Activated naive CD4-positive, alpha-beta T cell treated with anti-CD3 and anti-CD28 coated beads, Interleukin-2, amount 50 U/mL, for 16 hours (primary cell): ENCODE data around the gene CREB5.

Experiments
- DNase-seq: peaks from one replicate; pipeline ENCODE4 v3.0.0-alpha.2; 2020

The CREB5 gene

DNA sequence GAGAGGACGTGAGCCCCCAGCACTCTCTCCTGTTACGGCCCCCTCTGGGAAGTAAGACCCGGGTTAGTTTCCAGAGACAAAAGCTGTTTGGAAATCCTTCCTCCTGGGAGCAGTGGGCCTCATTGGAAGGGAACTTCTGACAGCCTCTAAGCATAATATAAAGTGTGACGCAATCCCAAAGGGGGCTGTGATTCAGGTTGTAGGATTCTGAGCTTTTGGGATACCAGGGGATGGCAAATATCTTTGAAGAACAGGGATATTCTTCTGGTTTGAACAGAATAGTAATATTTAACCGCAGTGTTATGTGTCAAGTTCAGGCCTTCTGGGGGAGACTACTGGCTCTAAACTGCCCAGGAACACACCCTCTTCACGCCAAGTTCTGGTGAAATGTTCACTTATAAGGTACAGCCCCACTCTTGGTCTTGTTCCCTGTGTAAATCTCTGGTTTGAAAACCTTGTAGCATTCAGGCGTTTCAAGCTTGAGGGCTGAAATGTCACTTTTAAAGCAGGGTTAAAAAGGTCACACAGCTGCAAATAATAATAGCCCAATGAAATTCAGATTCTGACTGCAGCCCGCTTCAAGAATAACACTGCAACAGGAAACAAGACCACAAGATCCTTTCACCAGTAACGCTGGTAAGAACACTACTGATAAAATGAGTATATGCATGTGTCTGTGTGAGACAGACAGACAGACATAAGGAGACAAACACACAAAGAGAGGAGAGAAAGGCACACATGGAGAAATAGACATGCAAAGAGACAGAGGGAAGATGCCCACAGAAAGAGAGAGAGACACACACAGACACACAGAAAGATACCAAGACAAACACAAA lies 69.0 kb downstream of the CREB5 start:
- no peak for DNase-seq

DNA sequence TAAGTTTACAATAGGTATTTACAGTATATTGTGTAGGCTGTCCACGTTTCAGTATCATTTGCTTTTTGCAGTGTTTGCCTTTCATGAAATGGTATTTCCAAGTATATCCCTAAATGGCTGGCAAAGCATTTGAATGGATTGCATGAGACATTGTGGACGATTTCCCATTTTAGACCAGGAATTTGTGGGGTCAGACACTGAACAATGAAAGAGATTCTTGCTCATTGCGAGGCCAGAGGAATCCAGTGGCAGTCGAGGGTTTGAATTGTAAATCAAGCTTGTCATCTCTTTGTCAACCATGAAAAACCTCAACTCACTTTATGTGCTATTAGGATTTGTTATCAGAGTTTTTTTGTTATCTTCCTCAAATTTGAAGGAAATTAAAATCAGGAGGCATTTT lies 70.8 kb downstream of the CREB5 start:
- DNase-seq: no peak

DNA sequence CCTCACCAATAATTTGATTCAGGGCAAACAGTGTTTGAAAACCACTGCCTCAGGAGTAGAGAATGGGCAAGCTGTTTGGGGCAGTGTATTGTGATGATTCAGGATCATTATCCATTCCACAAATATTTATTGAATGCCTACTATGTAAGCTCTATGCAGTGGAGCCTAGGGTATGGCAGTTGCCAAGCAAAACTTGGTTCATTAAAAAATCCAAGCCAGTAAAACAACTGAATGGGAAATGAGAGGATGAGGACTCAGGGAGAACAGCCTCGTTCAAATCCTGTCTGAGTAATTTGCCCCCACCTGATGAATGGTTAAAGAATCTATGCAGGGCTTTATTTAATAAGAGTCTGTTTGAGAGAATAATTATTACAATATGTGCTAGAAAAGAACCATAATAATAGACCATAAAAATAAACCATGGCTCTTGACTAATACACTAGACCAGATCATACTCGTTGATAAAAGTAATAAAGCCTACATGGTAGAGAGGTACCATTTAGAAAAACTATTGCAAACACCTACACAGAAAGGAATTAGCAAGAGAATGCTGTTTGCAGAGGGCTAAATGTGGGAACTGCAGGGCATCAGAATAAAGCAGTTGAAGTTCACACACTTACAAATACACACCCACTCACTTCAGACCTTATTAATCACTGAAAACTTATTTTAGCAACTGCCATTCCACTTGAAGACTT lies 71.7 kb downstream of the CREB5 start:
- DNase-seq: no peak

DNA sequence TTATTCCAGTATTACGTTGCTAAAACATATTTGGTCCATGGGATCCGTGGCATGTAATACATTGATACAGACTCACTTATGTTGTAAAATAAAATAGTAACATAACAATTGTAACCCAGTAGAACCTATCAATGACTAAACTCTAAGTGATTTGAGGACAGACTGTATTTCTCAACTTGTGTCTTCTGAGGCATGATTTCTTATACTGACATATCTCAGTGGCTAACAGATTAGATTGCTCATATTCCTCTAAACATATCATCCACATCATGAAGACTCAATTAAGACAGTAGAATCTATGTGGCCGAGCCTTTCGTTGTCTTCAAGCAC lies 72.3 kb downstream of the CREB5 start:
- no peak for DNase-seq

DNA sequence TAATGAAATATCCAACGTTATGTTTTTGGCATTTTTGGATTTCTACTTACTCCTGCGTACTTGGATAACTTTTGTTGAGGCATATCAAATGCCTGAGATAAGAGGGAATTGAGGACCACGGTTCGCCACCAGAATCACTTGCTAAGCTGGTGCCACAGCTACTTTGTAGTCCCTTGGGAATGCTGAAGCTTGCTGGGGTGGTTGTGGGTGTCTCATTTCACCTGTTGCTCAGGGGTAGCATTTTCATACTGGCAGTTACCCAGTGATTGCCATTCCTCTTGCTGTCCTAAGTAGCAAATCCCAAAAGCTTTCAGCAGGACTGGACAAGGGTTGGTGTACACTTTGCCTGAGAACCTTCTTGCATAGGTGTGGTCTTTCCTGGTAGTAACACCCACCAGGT lies 75.2 kb downstream of the CREB5 start:
- no peak for DNase-seq

DNA sequence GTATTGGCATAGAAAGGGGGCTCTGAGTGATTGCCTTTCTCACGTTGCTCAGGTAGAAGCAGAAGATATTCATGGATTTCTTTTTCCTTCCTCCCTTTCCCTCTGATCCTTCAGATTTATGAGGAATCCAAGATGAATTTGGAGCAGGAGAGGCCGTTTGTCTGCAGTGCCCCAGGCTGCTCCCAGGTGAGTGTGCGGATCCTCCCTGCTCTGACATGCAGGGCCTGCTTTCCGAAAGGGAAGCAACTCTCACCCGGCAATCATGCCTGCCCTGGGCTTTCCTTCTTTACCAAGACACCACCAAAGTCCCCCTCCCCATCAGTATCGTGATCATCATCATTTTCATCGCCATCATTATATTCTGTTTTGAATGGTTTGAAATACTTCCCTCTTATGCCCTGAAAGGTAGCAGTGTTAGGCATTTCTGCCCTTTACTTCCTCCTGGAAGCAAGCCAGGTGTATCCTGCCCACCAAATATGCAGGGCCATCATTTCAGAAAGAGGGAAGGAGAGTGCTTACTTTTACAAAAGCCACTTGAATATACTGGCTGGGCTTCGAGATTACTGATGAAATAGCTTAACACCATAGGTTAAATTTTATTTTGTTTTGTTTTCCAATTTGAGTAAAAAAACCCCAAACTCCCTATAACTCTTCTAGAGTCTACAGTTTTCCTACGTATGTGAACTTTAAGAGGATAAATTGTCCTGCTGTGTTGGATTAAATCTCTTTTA lies 75.9 kb downstream of the CREB5 start:
- DNase-seq: no peak

DNA sequence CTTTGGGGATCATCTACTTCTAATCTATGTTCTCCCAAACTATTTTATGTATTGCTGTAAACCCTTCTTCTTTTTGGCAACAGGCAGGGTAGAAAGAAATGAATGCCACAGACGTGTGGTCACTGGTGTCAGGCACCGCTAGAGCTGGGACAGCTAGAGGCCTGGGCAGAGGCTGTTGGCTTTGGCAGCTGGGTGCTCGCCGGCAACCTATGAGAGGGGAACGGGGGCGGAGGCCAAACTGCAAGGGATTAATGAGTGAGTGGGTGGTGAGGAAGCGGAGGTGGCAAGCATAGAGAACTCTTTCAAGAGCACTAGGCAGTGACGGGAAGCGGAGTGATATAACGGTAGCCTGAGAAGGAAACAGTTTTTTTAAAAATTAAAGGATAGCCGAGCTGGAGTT lies 78.5 kb downstream of the CREB5 start:
- DNase-seq: no peak

DNA sequence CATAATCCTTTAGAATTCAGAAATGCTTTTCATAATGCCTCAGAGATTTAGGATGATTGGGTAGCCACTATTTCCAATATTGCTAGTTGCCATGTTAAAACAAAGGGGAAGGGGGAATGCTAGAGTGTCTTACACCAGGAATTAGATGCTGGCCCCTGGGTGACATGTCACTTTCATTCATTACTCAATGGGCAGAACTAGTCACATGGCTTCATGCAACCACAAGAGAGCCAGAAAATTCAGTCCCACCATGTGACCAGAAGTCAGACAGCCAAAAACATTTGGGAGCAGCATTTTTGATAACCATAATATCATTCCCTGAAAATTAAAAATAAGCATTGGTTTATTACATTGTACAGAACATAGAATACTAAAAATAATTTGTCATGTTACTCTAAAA lies 81.2 kb downstream of the CREB5 start:
- DNase-seq: no peak

DNA sequence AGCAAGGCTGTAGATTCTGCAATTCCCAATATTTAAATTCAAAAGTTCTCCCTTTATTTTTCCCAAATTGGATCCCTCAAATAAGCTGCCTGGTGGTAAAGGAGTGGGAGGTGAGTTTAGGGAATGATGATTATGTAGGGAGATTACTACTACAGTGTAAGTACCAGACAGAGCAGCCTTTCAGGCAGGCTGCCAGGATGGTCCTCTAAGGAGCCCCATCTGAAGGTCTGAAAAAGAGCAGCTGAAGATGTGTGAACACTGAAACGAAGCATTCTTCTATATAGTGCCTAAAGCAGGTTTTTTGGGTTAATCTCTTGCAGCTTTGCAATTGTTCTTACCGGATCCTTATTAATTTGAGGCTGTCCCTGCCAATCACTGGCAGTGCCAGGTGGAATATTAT lies 84.7 kb downstream of the CREB5 start:
- no peak for DNase-seq

DNA sequence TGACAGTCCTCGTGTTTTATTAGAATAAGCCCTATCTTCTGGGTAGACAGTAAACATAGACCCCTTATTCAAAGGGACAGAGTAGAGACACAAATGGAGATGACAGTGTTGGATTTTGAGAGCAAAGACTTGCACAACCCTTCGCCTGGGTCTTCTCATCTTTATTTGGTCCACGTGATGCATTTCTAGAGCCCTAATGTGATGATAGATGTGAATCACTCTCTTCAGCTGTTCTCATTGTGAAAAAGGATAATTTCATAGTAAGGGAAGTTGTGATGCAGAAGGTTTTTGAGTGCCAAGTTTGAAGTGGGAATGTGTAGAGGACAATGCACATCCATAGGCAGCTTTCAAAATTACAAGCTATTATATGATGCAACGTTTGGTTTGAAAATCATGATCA lies 86.3 kb downstream of the CREB5 start:
- no peak for DNase-seq

DNA sequence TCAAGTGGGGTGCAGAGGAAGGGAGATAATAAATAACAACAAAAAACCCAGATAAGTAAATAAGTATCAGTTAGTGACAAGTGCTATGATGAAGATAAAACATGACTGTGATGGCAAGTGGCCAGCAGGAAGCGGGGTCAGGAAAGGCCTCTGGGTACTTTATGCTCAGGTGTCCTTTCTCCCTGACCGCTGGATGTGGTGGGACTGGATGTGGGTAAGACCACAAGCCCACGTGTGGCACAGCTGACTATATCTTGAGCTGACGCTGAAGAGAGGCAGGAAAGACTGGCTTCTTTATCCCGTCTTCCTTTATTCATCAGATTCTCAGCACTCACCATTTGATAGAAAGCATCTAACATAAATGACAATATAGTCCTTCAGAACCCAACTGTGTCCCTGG lies 87.8 kb downstream of the CREB5 start:
- DNase-seq: no peak

DNA sequence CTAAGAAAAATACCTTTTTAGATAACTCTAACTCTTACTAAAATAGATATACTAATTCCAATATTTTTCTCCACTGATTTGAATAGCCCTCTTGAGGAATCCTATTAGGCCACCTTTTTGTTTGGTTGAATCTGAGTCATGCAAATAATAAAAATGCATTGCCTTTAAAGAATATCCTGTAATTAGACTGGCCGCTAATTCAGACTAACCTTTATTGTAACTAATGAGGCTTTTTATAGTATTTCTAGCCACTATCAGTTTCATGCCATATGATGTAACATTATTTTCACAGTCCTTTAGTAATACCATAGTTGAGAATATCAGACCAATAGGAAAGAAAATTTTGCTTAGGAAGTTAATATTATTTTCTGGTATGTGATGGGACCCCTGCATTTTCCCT lies 90.1 kb downstream of the CREB5 start:
- no peak for DNase-seq

DNA sequence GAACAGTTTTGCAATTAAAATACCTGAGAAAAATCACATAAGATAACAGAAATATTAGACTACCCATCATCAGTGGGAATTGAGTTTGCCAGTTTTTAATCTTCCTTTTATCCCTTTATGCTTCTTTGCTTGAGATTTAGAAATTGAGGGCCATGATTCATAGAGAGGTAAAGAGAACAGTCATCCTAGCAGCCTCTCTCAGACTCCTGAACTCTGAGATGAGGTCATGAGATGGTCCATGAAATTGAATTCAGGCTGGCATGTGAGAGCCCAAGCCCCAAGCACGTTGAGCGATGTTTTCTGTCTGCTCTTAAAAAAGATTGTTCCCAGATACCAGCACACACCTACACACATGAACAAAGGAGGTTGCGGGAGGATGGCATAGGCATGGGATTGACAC lies 91.1 kb downstream of the CREB5 start:
- DNase-seq: no peak

DNA sequence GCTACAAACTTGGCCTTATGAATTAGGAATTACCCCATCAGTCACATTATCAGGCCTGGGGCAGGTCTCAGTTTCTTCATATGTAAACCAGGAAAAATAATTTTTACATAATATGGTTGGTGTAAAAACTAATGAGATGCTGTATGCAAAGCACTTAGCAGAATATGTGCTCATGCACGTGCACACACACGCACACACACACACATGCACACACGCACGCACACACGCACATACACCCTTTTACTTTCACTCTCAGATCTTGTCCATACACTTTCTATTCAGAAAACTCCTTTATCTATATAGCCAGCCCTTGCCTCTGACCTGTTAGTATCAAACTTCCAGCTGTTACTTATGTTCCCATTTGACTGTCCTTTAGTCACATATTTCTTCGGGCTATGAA lies 92.7 kb downstream of the CREB5 start:
- no peak for DNase-seq

DNA sequence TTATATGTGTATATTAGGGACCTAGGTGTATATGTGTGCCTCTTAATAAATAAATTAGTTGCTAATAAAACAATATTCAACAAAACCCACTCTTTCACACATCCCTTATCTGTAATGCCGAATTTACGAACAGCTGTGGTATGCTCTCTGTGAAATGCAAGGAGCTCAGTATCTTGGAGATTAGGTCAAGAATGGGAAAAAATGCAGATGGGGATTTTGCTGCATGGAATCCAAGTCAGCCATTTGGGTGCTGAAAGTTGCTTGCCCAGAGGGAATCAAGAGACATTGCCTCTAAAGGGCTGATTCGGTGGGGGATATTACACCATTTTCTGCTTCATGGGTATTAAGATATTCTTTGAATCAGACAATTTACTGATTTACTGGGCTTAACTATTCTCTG lies 93.5 kb downstream of the CREB5 start:
- no peak for DNase-seq

DNA sequence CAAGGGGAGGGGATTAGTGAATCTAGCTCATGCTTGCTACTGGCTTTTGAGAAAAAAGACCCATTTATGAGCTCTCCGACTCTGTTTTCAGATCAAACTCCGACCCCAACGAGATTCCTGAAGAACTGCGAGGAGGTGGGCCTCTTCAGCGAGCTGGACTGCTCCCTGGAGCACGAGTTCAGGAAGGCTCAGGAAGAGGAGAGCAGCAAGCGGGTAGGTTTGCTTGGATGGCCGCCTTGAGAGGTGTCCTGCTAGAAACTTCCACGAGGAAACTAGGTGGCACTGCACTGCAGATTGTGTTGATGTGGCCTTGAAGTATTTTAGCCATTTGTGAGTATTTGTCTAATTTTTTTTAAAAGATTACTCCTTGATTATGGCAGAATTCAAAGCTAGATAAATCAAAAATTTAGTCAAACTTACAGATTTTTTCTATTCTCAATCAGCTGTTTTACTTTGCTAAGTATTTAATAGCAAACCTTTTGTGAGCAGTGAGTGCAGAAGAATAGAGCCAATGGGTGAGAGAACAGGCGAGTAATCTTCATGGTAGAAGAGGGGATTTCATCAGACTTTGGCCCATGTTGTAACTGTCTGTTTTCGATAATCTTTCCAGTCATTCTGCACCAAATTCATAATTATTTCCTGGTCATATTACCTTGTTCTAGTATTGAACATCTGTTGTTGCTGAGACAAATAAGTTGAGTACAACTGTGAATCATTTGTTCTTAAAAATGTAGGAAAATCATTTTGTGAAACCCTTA lies 95.4 kb downstream of the CREB5 start:
- no peak for DNase-seq

DNA sequence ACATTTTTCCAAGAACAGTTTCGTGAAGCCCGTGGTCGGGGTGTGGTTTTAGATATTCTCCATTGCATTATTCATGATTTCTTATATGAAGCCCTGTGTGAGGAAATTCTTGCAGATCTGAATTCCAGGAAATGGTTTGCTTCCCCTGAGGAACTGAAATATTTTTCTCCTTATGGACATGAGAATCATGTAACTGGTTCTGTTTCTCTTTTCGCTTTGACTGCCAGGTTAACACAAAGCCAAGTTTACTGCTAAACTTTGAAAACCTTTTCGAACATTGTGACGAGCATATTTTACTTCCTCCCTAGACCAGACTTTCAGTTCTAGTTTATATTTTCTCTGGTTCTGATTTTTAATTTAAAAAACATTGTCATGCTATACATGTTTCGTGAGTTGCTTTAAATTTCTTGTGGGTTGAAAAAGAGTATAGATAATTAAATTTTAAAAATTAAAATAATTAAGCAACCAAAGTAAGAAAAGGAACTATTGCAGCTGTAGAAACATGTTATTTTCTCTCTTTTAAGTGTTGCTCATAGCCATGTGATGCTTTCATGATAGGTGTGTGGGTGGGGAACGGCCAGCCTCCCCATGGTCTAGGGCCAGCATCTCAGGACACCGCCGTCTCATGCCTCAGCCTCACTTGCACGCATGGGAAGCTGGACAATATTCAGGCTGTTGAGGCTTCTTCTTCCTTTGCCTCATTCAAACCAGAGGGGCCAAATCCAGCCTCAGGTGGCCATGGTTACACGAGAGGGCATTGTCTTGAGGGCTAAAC lies 97.1 kb downstream of the CREB5 start:
- DNase-seq: no peak

DNA sequence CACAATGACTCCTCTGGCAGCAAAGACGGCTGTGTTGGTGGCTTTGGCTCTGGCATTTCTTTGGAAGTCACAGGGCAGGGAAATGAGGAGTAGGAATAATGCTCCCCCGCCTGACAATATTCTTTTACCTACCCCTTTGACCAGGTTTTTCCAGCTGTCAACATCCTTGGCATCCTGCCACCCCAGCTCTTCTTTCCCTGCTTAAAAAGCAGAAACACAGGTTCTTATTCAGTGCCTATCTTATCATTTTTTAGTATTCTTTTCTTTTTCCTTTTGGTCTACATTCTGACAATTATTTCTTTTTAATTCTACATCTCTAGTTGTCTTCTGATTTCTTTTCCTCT lies 97.7 kb downstream of the CREB5 start:
- DNase-seq: no peak

DNA sequence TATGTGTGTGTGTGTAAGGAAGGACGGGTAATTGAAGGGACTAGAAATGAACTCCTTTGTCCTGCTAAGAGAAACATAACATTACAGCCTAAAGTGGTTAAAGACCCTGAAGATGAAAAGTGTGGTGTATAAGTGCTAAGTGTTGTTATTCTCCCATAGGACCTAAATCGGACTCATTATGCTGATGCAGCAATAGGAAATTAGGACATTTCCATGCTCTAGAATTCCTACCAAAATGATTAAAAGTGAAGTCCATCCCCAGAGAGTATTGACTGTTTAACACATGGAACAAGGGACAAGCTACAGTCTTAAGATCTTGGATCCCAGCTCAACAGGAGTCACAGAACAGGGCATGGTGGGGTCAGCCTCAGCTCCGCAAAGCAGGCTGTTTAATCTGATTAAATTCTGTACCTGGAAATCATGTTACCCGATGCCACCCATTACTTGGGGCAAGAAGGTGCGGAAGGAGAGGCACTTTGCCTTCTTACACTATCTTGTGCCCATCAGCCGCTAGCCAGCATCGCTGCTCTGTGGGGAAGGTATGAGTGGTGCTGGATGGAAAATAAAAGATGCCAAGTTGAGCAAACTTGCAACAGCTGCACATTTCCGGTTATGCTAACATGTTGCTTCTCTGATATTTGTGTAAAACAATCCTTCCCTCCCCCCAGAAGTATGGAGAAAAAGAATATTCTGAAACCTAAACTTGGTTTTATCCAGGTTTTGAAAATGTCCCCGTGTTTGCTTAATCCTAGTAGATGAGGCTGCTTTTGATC lies 100.5 kb downstream of the CREB5 start:
- DNase-seq: no peak

DNA sequence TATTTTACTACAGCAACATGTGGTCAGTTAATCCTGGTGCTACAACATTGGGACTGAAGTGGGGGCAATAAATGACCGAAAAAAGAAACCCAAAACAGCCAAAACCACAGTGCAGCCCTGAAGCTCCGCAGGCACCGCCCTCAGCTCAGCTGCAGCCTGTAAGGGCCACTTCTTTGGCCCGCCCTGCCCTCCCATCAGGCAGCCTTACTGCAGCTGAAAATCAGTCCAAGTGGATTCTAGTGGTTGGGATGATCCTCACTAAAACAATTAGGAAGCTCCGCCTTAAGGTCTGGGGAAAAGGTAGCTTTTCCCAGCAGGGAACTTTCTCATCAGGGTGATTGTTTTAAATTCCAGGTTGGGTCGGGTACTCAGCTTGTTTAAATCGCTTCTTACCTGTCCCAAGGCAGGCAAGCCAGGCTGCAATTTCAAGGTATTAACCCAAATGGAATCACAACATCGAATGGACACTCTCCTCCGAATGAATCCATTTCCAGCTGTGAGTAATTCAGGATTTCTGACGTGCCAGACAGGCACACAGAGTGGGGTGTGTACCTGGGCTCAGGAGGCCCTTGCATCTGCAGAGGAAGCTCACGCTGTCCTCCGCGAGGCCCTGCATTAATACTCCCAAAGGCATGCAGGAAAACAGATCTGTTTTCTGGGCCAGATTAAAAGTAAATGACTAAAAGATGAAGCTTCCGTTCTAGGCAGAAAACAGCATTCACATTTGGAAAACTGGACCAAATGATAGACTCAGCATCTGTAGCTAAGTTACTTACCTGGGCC lies 104.3 kb downstream of the CREB5 start:
- DNase-seq: no peak

DNA sequence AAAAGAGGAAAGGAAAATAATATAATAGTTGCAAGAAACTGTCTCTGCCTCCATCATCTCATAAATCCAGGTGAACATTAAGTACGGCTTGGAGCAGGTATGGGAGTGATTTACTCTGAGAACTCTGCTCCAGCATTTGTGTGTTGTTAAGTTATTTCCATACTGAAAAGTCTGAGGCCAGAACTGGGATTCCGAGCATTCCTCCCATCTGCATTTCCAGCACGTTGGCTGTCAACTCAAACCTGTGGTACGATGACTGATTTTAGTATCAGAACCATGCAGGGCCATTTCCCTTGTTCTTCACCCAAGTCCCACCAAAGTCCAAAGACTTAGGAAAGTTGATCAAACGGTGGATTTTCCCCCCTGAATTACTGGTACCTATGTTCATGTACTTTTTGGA lies 104.9 kb downstream of the CREB5 start:
- DNase-seq: no peak
